Transverse colon (tissue), 4 donors: Measurements from ENCODE around the gene RNF4. TPM values are rescaled to one million over a fixed set of nuclear protein-coding genes. Genes with fewer than 3 reads are reported as not detected.

ENCODE experiments used
- DNase-seq: peaks from one replicate; pipeline ENCODE4 v3.0.0-alpha.2; 2019
- H3K27ac ChIP-seq, 4 donors: fragments of 200-600 bp; sonication (generic); 2 replicates each; pipeline ENCODE4 v1.5.1; 2016 to 2018; ENCODE audit warnings: inconsistent platforms in 4 of 4
- H3K27me3 ChIP-seq: fragments of 200-600 bp; sonication (generic); 2 replicates; pipeline ENCODE4 v1.5.1; 2017; ENCODE audit warnings: inconsistent platforms
- H3K36me3 ChIP-seq, 4 donors: fragments of 200-600 bp; sonication (generic); 2 replicates each; pipeline ENCODE4 v1.5.1; 2017 to 2019; ENCODE audit warnings: inconsistent platforms in 4 of 4
- H3K4me1 ChIP-seq, 4 donors: fragments of 200-600 bp; sonication (generic); 2 replicates each; pipeline ENCODE4 v1.5.1; 2017 to 2020; ENCODE audit warnings: inconsistent platforms in 4 of 4
- H3K4me3 ChIP-seq, 4 donors: fragments of 200-600 bp; sonication (generic); 1 replicate in 1 of 4; 2 replicates in 3 of 4; pipeline versions ENCODE4 v1.5.1 to v1.6.1; 2017 to 2019; ENCODE audit warnings: inconsistent platforms in 4 of 4
- H3K9me3 ChIP-seq, 2 donors: fragments of 200-600 bp; sonication (generic); 2 replicates each; pipeline ENCODE4 v1.5.1; 2017 to 2019; ENCODE audit warnings: inconsistent platforms in 2 of 2
- CTCF ChIP-seq, 5 experiments: fragments of 200-600 bp in 3 of 5; fragments of 450-650 bp in 2 of 5; sonication (generic) in 3 of 5; IDR thresholded peaks; 1 replicate in 2 of 5; 2 replicates in 3 of 5; pipeline ENCODE4 v1.5.1; 2016 to 2017; ENCODE audit warnings: antibody characterized with exemption in 5 of 5, inconsistent platforms in 3 of 5, mild to moderate bottlenecking in 2 of 5, moderate library complexity in 1 of 5
- EP300 ChIP-seq: sonication (generic); formaldehyde crosslinking; IDR thresholded peaks from one replicate; pipeline ENCODE4 v1.6.1; 2017; ENCODE audit warnings: antibody characterized with exemption, low read depth
- POLR2A ChIP-seq: fragments of 450-650 bp; IDR thresholded peaks from one replicate; pipeline ENCODE4 v1.6.1; 2016; ENCODE audit warnings: antibody characterized with exemption, mild to moderate bottlenecking, moderate library complexity
- POLR2AphosphoS5 ChIP-seq, 3 donors: sonication (generic); formaldehyde crosslinking; IDR thresholded peaks; one replicate each; pipeline ENCODE4 v1.6.1; 2016; ENCODE audit warnings: antibody characterized with exemption in 3 of 3
- WGBS, 2 donors: methylation state at CpG; one replicate each; pipeline ENCODE4 v1.1.5; 2018; ENCODE audit warnings: low coverage in 1 of 2; 5-methylcytosine and 5-hydroxymethylcytosine counted together
- in situ Hi-C, 4 donors: fragments of 200-750 bp; cut with MboI; loops; one replicate each; pipeline versions ENCODE4 v1.15.0 to v1.15.1; 2017; ENCODE audit warnings: low sequenced_read_pairs in 3 of 4, low pct_ligation_motif_present in 1 of 4, low pct_unique_long_range_greater_than_20kb in 1 of 4
- intact Hi-C: fragments of 100-400 bp; cut with DNase I; formaldehyde crosslinking; loops from one replicate; pipeline ENCODE4 v1.15.1; 2023; ENCODE audit warnings: low total_unique reads
- total RNA-seq, 4 donors: library from RNA; depleted of rRNA; stranded (reverse); fragments of >200 nt; gene quantifications; one replicate each; pipeline ENCODE4 v1.1.0, GENCODE V29; 2016

The RNF4 gene
- total RNA-seq, 4 donors from 2014 or later = 20.9 to 50.5 (median 35.8) TPM

GRCh38 chr4:2436301-2436700, 32.6 kb upstream of the RNF4 start:
- Histone ChIP-seq H3K4me3 (no peak overlapping the region), H3K4me1 (no peaks in the 10 kb centered on the region), H3K27me3 (no peaks in the 10 kb centered on the region), H3K36me3 (no peaks in the 10 kb centered on the region), H3K27ac (no peak overlapping the region), H3K9me3 (no peaks in the 10 kb centered on the region)
- in situ Hi-C loops = loop anchor here in 1 of 4 donors (25.0 kb wide), 1 partner anchor 224 kb away; no protein-coding TSS in a partner anchor
- intact Hi-C loops = no loop called here
- TF ChIP-seq CTCF (IDR thresholded peaks at IDR 0.05) (peak in 2 of 5 experiments; percentile 29 to 34), POLR2AphosphoS5 (IDR thresholded peaks at IDR 0.05) (no peak)
- WGBS, 2 donors = 6 to 46% methylated on average over 3 to 10 of the region's 10 CpGs
- DNase-seq = no peak

- 60 to 81% methylated on average over 1 to 24 of the region's 30 CpGs for WGBS, 2 donors
- Histone ChIP-seq H3K4me3 (no peak overlapping the region), H3K36me3 (no peaks in the 10 kb centered on the region), H3K27ac (no peak overlapping the region), H3K4me1 (no peaks in the 10 kb centered on the region), H3K27me3 (no peaks in the 10 kb centered on the region), H3K9me3 (no peaks in the 10 kb centered on the region)
- TF ChIP-seq CTCF (IDR thresholded peaks at IDR 0.05) = no peak
- TF ChIP-seq POLR2A = no peak
- no peak for TF ChIP-seq POLR2AphosphoS5 (IDR thresholded peaks at IDR 0.05)
- in situ Hi-C loops = loop anchor here in 1 of 4 donors (25.0 kb wide), 1 partner anchor 225 kb away; no protein-coding TSS in a partner anchor
- intact Hi-C loops = no loop called here
- no peak for DNase-seq
Observed at GRCh38 chr4:2436761-2437474, 32.0 kb upstream of the RNF4 start.

DNA sequence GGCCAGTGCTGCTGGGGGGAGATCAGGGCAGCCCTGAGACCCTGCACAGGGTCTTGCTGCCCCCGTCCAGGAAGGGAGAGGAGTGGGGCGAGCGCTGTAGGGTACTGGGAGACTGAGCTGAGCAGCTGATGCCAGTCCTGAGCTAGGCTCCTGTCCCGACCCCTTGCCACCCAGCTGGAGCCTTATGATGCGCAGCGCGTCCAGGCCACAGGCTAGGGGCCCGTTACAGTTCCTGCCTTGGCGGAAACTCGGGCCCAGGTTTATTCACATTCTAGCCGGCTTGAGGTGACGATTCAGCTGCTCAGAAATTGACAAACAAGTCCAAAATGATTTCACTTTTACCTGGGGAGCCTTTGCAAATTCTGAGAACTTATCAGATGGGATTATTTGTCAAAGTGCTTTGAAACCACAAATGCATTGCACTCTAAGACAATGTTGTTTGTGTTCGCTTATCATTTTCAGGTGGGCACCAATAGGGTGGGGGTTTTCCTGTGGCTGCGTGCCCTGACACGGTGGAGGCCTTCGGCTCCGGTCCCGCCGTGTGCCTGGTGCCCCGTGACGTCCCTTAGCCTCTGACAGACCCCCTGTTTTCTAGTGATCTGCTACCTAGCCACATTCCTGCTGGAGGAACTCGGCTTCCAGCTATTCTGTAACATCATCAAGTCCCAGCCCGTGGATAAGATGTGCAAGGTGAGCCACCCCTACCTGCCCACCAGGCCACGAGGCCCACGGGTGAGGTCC, 31.3 kb upstream of the RNF4 start:
- H3K4me3 ChIP-seq = no peak overlapping the region
- no peaks in the 10 kb centered on the region for H3K9me3 ChIP-seq
- no peak for DNase-seq
- TF ChIP-seq POLR2A = no peak
- H3K4me1 ChIP-seq = no peaks in the 10 kb centered on the region
- intact Hi-C loops (no loop called here), in situ Hi-C loops (loop anchor here in 1 of 4 donors (25.0 kb wide), 1 partner anchor 225 kb away; no protein-coding TSS in a partner anchor)
- no peaks in the 10 kb centered on the region for H3K36me3 ChIP-seq
- no peaks in the 10 kb centered on the region for H3K27me3 ChIP-seq
- no peak overlapping the region for H3K27ac ChIP-seq
- WGBS, 2 donors = 82% methylated on average over 25 of the region's 25 CpGs; no CpG with 5 or more reads in 1 of the 2 donors

DNA sequence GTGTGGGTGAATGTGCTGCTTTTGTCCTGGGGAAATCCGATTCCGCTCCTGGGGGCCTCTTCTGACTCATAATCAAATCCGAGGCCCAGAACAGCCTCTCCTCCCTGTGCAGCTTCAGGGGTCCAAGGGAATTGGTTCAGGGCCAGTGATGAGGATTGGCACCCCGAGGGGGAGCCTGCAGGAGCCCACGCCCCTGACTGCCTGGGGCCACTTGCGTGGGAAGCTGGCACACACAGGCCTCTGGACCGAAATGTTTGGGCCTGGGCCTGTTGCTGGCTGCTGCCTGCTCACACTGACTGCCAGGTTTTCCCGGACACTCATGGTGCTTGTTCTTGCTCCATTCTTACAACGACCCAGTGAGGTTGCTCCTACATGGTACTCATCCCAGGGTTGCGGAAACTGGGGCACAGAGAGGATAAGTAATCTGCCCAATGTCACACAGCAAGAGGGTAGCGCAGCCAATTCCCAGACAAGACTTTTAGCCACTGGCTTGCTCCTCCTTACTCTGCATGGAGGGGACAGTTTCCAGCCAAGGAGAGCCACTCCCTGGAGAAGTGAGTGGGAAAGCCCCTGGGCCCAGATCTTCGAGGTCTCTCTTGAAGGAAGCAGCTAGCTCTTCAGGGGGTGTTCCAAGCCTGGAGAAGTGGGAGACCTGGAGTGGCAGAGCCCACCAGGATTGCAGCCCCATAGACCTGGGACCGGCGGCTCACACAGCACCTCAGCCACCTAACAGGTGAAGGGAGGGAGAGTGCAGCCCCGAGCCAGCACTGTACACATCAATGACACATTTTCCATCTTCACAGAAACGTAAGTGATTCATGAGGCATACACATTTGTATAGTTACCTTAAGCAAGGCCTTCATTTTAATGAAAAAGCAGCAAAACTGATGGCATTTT, 29.8 kb upstream of the RNF4 start:
- H3K36me3 ChIP-seq = no peaks in the 10 kb centered on the region
- no peaks in the 10 kb centered on the region for H3K27me3 ChIP-seq
- no peak overlapping the region for H3K27ac ChIP-seq
- 82% methylated on average over 16 of the region's 16 CpGs; no CpG with 5 or more reads in 1 of the 2 donors for WGBS, 2 donors
- no peaks in the 10 kb centered on the region for H3K9me3 ChIP-seq
- in situ Hi-C loops = loop anchor here in 1 of 4 donors (25.0 kb wide), 1 partner anchor 227 kb away; no protein-coding TSS in a partner anchor
- H3K4me3 ChIP-seq = no peak overlapping the region
- no peak for DNase-seq
- TF ChIP-seq POLR2AphosphoS5 (IDR thresholded peaks at IDR 0.05) (no peak), CTCF (IDR thresholded peaks at IDR 0.05) (no peak), EP300 (no peak), POLR2A (no peak)
- intact Hi-C loops = no loop called here
- no peaks in the 10 kb centered on the region for H3K4me1 ChIP-seq
